NOMO-1 treated with DMSO at 0.1 percent for 48 hours (cell line): ENCODE measurements around the gene MAN1A1.

Experiments used
- DNase-seq: peaks from one replicate; lab custom pipeline; 2025; ENCODE audit not compliant: unreplicated experiment; lab: John Stamatoyannopoulos, UW

Gene MAN1A1

GRCh38 chr6:119204719-119205118, 144.8 kb downstream of the MAN1A1 start:
- DNase-seq: no peak

GRCh38 chr6:119201480-119201879, 148.1 kb downstream of the MAN1A1 start:
- no peak for DNase-seq

- no peak for DNase-seq
Observed at GRCh38 chr6:119200512-119201175, 148.9 kb downstream of the MAN1A1 start.

- no peak for DNase-seq
Observed at GRCh38 chr6:119197271-119197670, 152.3 kb downstream of the MAN1A1 start.

GRCh38 chr6:119196715-119197114, 152.8 kb downstream of the MAN1A1 start:
- no peak for DNase-seq

- no peak for DNase-seq
Observed at GRCh38 chr6:119195848-119196247, 153.7 kb downstream of the MAN1A1 start.

- no peak for DNase-seq
Observed at GRCh38 chr6:119195204-119195603, 154.4 kb downstream of the MAN1A1 start.

GRCh38 chr6:119193707-119194106, 155.9 kb downstream of the MAN1A1 start:
- no peak for DNase-seq

- DNase-seq: no peak
Observed at GRCh38 chr6:119192200-119192599, 157.4 kb downstream of the MAN1A1 start.

GRCh38 chr6:119190176-119190575, 159.4 kb downstream of the MAN1A1 start:
- DNase-seq: no peak

- DNase-seq: no peak
Observed at GRCh38 chr6:119189498-119189897, 160.1 kb downstream of the MAN1A1 start.

GRCh38 chr6:119187596-119187995, 162.0 kb downstream of the MAN1A1 start:
- DNase-seq: no peak

- no peak for DNase-seq
Observed at GRCh38 chr6:119186490-119186889, 163.1 kb downstream of the MAN1A1 start.

- DNase-seq: no peak
Observed at GRCh38 chr6:119184008-119184648, 165.4 kb downstream of the MAN1A1 start.

GRCh38 chr6:119183457-119183856, 166.1 kb downstream of the MAN1A1 start:
- no peak for DNase-seq

- peak; percentile 88 for DNase-seq
Observed at GRCh38 chr6:119182875-119183274, 166.7 kb downstream of the MAN1A1 start.

- no peak for DNase-seq
Observed at GRCh38 chr6:119182216-119182803, 167.3 kb downstream of the MAN1A1 start.

GRCh38 chr6:119181046-119181445, 168.5 kb downstream of the MAN1A1 start:
- DNase-seq: no peak

- no peak for DNase-seq
Observed at GRCh38 chr6:119179842-119180241, 169.7 kb downstream of the MAN1A1 start.

- DNase-seq: no peak
Observed at GRCh38 chr6:119179062-119179461, 170.5 kb downstream of the MAN1A1 start.

GRCh38 chr6:119176445-119176844, 173.1 kb downstream of the MAN1A1 start:
- no peak for DNase-seq
